Measurements from ENCODE around the gene PCDH11X. TPM values are rescaled to one million over a fixed set of nuclear protein-coding genes. Genes with fewer than 3 reads are reported as not detected.

The PCDH11X gene
- total and polyA plus RNA-seq, 2 of the 8 experiments (the other 6 are each of a cell fraction or from before 2014, with no cell fraction given): 4.3 to 7.9 TPM

Small RNA genes within 50 kb of the gene (small RNA-seq; reads per million reads assigned to genes)
- gene RNU2-26P (ENCODE audit: insufficient read depth): not detected

All from H1 (cell line).